HG02759 (cell line): ENCODE measurements around the gene PPP4R3C.
"Not testable (repeated sequence)": the region's sequence is repeated elsewhere in the genome, so short reads cannot be mapped to it uniquely, and the experiment has no call there.

Experiments
- ATAC-seq: cut with Tn5 transposase; IDR thresholded peaks from one replicate; pipeline ENCODE4 v1.9.1; 2021; ENCODE audit warnings: mild to moderate bottlenecking, moderate library complexity; ENCODE audit not compliant: unreplicated experiment

PPP4R3C gene

GRCh38 chrX:27463187-27463586, at the start of gene PPP4R3C:
TSS of gene PPP4R3C (minus strand) at chrX:27463341. CDS start at chrX:27463296, 45 bp downstream.
- ATAC-seq, result no peak

GRCh38 chrX:27491397-27491796, 28.3 kb upstream of the PPP4R3C start:
- no peak for ATAC-seq

GRCh38 chrX:27466051-27466450, 2.9 kb upstream of the PPP4R3C start:
- no peak for ATAC-seq

GRCh38 chrX:27465036-27465435, 1.9 kb upstream of the PPP4R3C start:
- no peak for ATAC-seq

- not testable (repeated sequence) for ATAC-seq
These were observed 4.0 kb downstream of the PPP4R3C start for GRCh38 chrX:27459129-27459528.

- ATAC-seq, result not testable (repeated sequence)
These were observed 4.6 kb downstream of the PPP4R3C start for GRCh38 chrX:27458544-27458943.

- no peak for ATAC-seq
These were observed 11.8 kb downstream of the PPP4R3C start for GRCh38 chrX:27451324-27451723.

- no peak for ATAC-seq
These were observed 16.7 kb downstream of the PPP4R3C start for GRCh38 chrX:27446423-27446822.

- no peak for ATAC-seq
These were observed 17.7 kb downstream of the PPP4R3C start for GRCh38 chrX:27445438-27445837.

GRCh38 chrX:27444093-27444908, 18.8 kb downstream of the PPP4R3C start:
- ATAC-seq, result peak; percentile 60

GRCh38 chrX:27442392-27442791, 20.7 kb downstream of the PPP4R3C start:
- not testable (repeated sequence) for ATAC-seq

- ATAC-seq, result no peak
These were observed 23.4 kb downstream of the PPP4R3C start for GRCh38 chrX:27439771-27440170.

GRCh38 chrX:27438937-27439336, 24.2 kb downstream of the PPP4R3C start:
- ATAC-seq, result no peak

GRCh38 chrX:27435031-27435430, 28.1 kb downstream of the PPP4R3C start:
- ATAC-seq, result no peak
